ENCODE data around the gene PAX5. TPM values are rescaled to one million over a fixed set of nuclear protein-coding genes. Genes with fewer than 3 reads are reported as not detected.
A peak's percentile ranks its signal among the peaks of the same experiment; 100 is the strongest.

PAX5 gene
- total RNA-seq, 1 donor from 2014 or later: 0.18 TPM

- H3K27ac ChIP-seq: no peak overlapping the region
- no peak for TF ChIP-seq CTCF (IDR thresholded peaks at IDR 0.05)
Measured at GRCh38 chr9:36924071-36924470, 110.0 kb downstream of the PAX5 start.

GRCh38 chr9:36923025-36923625 is 110.9 kb downstream of the PAX5 start:
- ATAC-seq (peak in 1 of 2 donors; percentile 15), DNase-seq (no peak)
- intact Hi-C loops (cut with DNase I): no loop called here
- H3K4me1 ChIP-seq: no peaks in the 10 kb centered on the region
- no peak overlapping the region for H3K27ac ChIP-seq
- H3K9me3 ChIP-seq: no peaks in the 10 kb centered on the region
- no peak overlapping the region for H3K4me3 ChIP-seq
- peaks cover 3% of the 10 kb centered on the region for H3K27me3 ChIP-seq (ENCODE audit: low read depth)
- H3K36me3 ChIP-seq: no peaks in the 10 kb centered on the region
- no peak for TF ChIP-seq CTCF (IDR thresholded peaks at IDR 0.05)

More at GRCh38 chr9:36924071-36924470, 110.0 kb downstream of the PAX5 start:
- Histone ChIP-seq H3K27me3 (ENCODE audit: low read depth) (peaks cover 3% of the 10 kb centered on the region), H3K9me3 (no peaks in the 10 kb centered on the region), H3K4me1 (no peaks in the 10 kb centered on the region), H3K4me3 (no peak overlapping the region), H3K36me3 (no peaks in the 10 kb centered on the region)
- ATAC-seq: no peak
- no peak for DNase-seq
- intact Hi-C loops (cut with DNase I): no loop called here

GRCh38 chr9:36922548-36922947 is 111.5 kb downstream of the PAX5 start:
- Histone ChIP-seq H3K9me3 (no peaks in the 10 kb centered on the region), H3K27me3 (ENCODE audit: low read depth) (peaks cover 3% of the 10 kb centered on the region), H3K27ac (no peak overlapping the region), H3K4me1 (no peaks in the 10 kb centered on the region), H3K36me3 (no peaks in the 10 kb centered on the region), H3K4me3 (no peak overlapping the region)
- ATAC-seq: peak in 1 of 2 donors; percentile 15
- DNase-seq: no peak
- intact Hi-C loops (cut with DNase I): no loop called here
- no peak for TF ChIP-seq CTCF (IDR thresholded peaks at IDR 0.05)

GRCh38 chr9:36914212-36914577 is 119.9 kb downstream of the PAX5 start:
- H3K27me3 ChIP-seq (ENCODE audit: low read depth): peaks cover 24% of the 10 kb centered on the region
- H3K9me3 ChIP-seq: peaks cover 6% of the 10 kb centered on the region
- no peaks in the 10 kb centered on the region for H3K4me1 ChIP-seq
- intact Hi-C loops (cut with DNase I): no loop called here
- H3K36me3 ChIP-seq: no peaks in the 10 kb centered on the region
- no peak overlapping the region for H3K27ac ChIP-seq
- ATAC-seq (no peak), DNase-seq (no peak)
- TF ChIP-seq CTCF (IDR thresholded peaks at IDR 0.05): no peak
- no peak overlapping the region for H3K4me3 ChIP-seq

- H3K27ac ChIP-seq: no peak overlapping the region
- H3K4me3 ChIP-seq: no peak overlapping the region
- no peaks in the 10 kb centered on the region for H3K36me3 ChIP-seq
- H3K4me1 ChIP-seq: no peaks in the 10 kb centered on the region
- no peak for DNase-seq
- peaks cover 24% of the 10 kb centered on the region for H3K27me3 ChIP-seq (ENCODE audit: low read depth)
- H3K9me3 ChIP-seq: peaks cover 6% of the 10 kb centered on the region
- intact Hi-C loops (cut with DNase I): no loop called here
- no peak for TF ChIP-seq CTCF (IDR thresholded peaks at IDR 0.05)
- no peak for ATAC-seq
Measured at GRCh38 chr9:36913393-36914211, 120.5 kb downstream of the PAX5 start.

Data from lower lobe of right lung (tissue), 2 donors.